T-helper 2 cell treated with Interferon-gamma antibody and Interleukin-4, amounts not matched to agents 5 μg/mL and 100 μg/mL, for 36 hours (primary cell): ENCODE results near the gene ZRSR2.

Experiments
- DNase-seq: peaks from one replicate; pipeline ENCODE4 v3.0.0; 2021; ENCODE audit warnings: low spot score
- H3K27ac Mint-ChIP-seq: one replicate; pipeline ENCODE4 v1.8.0; 2021; ENCODE audit warnings: mild to moderate bottlenecking, mixed read lengths
- H3K27me3 Mint-ChIP-seq: one replicate; pipeline ENCODE4 v1.8.0; 2021; ENCODE audit warnings: low read depth, mixed read lengths
- H3K36me3 Mint-ChIP-seq: one replicate; pipeline ENCODE4 v1.8.0; 2021; ENCODE audit warnings: low read depth, mixed read lengths
- H3K4me1 Mint-ChIP-seq: one replicate; pipeline ENCODE4 v1.8.0; 2021; ENCODE audit warnings: low read depth, mixed read lengths
- H3K4me3 Mint-ChIP-seq: one replicate; pipeline ENCODE4 v1.8.0; 2022; ENCODE audit warnings: mild to moderate bottlenecking, moderate library complexity, mixed read lengths
- H3K9me3 Mint-ChIP-seq: one replicate; pipeline ENCODE4 v1.8.0; 2021; ENCODE audit warnings: mixed read lengths

The ZRSR2 gene

GRCh38 chrX:15853586-15854079 lies 63.3 kb downstream of the ZRSR2 start:
- Mint-ChIP-seq H3K27me3 (peaks cover 2% of the 10 kb centered on the region), H3K36me3 (peaks cover 18% of the 10 kb centered on the region), H3K4me1 (peaks cover 27% of the 10 kb centered on the region), H3K9me3 (no peaks in the 10 kb centered on the region), H3K4me3 (peak overlapping the region; percentile 79), H3K27ac (peak overlapping the region; percentile 57)
- no peak for DNase-seq

GRCh38 chrX:15854080-15854655 lies 63.9 kb downstream of the ZRSR2 start:
- peaks cover 27% of the 10 kb centered on the region for H3K4me1 Mint-ChIP-seq
- peaks cover 18% of the 10 kb centered on the region for H3K36me3 Mint-ChIP-seq
- H3K27ac Mint-ChIP-seq, result peak overlapping the region; percentile 57
- peaks cover 2% of the 10 kb centered on the region for H3K27me3 Mint-ChIP-seq
- H3K4me3 Mint-ChIP-seq, result peak overlapping the region; percentile 79
- H3K9me3 Mint-ChIP-seq, result no peaks in the 10 kb centered on the region
- DNase-seq, result peak; percentile 32

- DNase-seq, result peak; percentile 90
- peaks cover 14% of the 10 kb centered on the region for H3K36me3 Mint-ChIP-seq
- H3K9me3 Mint-ChIP-seq, result no peaks in the 10 kb centered on the region
- peaks cover 23% of the 10 kb centered on the region for H3K4me1 Mint-ChIP-seq
- H3K27me3 Mint-ChIP-seq, result peaks cover 2% of the 10 kb centered on the region
- H3K4me3 Mint-ChIP-seq, result peak within 1 kb of the TSS; percentile 91
- peak within 1 kb of the TSS; percentile 95 for H3K27ac Mint-ChIP-seq
These were observed 64.7 kb downstream of the ZRSR2 start, which contains the start of gene AP1S2 for GRCh38 chrX:15854712-15855567. TSS of gene AP1S2 (minus strand) at chrX:15854813. CDS start at chrX:15852524, 2,289 bp downstream.

GRCh38 chrX:15855568-15856221 lies 65.4 kb downstream of the ZRSR2 start:
- Mint-ChIP-seq H3K4me3 (peak overlapping the region; percentile 91), H3K4me1 (peaks cover 23% of the 10 kb centered on the region), H3K36me3 (peaks cover 9% of the 10 kb centered on the region), H3K27me3 (peaks cover 2% of the 10 kb centered on the region), H3K27ac (peak overlapping the region; percentile 95), H3K9me3 (no peaks in the 10 kb centered on the region)
- DNase-seq, result no peak

- Mint-ChIP-seq H3K27ac (no peak overlapping the region), H3K4me3 (no peak overlapping the region), H3K27me3 (peaks cover 2% of the 10 kb centered on the region), H3K4me1 (peaks cover 19% of the 10 kb centered on the region), H3K36me3 (peaks cover 4% of the 10 kb centered on the region), H3K9me3 (no peaks in the 10 kb centered on the region)
- no peak for DNase-seq
These were observed 65.9 kb downstream of the ZRSR2 start for GRCh38 chrX:15856222-15856587.

- peaks cover 6% of the 10 kb centered on the region for H3K27me3 Mint-ChIP-seq
- H3K27ac Mint-ChIP-seq, result no peak overlapping the region
- H3K9me3 Mint-ChIP-seq, result no peaks in the 10 kb centered on the region
- H3K4me1 Mint-ChIP-seq, result peaks cover 18% of the 10 kb centered on the region
- no peak overlapping the region for H3K4me3 Mint-ChIP-seq
- DNase-seq, result no peak
- peaks cover 2% of the 10 kb centered on the region for H3K36me3 Mint-ChIP-seq
These were observed 66.4 kb downstream of the ZRSR2 start for GRCh38 chrX:15856636-15857035.

GRCh38 chrX:15858051-15858450 lies 67.8 kb downstream of the ZRSR2 start:
- no peaks in the 10 kb centered on the region for H3K9me3 Mint-ChIP-seq
- peaks cover 6% of the 10 kb centered on the region for H3K27me3 Mint-ChIP-seq
- H3K27ac Mint-ChIP-seq, result no peak overlapping the region
- H3K36me3 Mint-ChIP-seq, result no peaks in the 10 kb centered on the region
- H3K4me1 Mint-ChIP-seq, result peaks cover 12% of the 10 kb centered on the region
- H3K4me3 Mint-ChIP-seq, result no peak overlapping the region
- no peak for DNase-seq

GRCh38 chrX:15860921-15861320 lies 70.6 kb downstream of the ZRSR2 start:
- Mint-ChIP-seq H3K36me3 (no peaks in the 10 kb centered on the region), H3K4me3 (no peak overlapping the region), H3K27ac (no peak overlapping the region), H3K4me1 (peaks cover 3% of the 10 kb centered on the region), H3K27me3 (peaks cover 6% of the 10 kb centered on the region), H3K9me3 (no peaks in the 10 kb centered on the region)
- no peak for DNase-seq

- Mint-ChIP-seq H3K36me3 (no peaks in the 10 kb centered on the region), H3K4me1 (peaks cover 1% of the 10 kb centered on the region), H3K9me3 (no peaks in the 10 kb centered on the region), H3K27ac (no peak overlapping the region), H3K27me3 (peaks cover 4% of the 10 kb centered on the region), H3K4me3 (no peak overlapping the region)
- DNase-seq, result no peak
These were observed 73.7 kb downstream of the ZRSR2 start for GRCh38 chrX:15864023-15864422.

- H3K9me3 Mint-ChIP-seq, result no peaks in the 10 kb centered on the region
- no peaks in the 10 kb centered on the region for H3K36me3 Mint-ChIP-seq
- H3K4me3 Mint-ChIP-seq, result no peak overlapping the region
- H3K27me3 Mint-ChIP-seq, result peaks cover 4% of the 10 kb centered on the region
- no peak overlapping the region for H3K27ac Mint-ChIP-seq
- no peak for DNase-seq
- peaks cover 2% of the 10 kb centered on the region for H3K4me1 Mint-ChIP-seq
These were observed 74.3 kb downstream of the ZRSR2 start for GRCh38 chrX:15864629-15865028.

GRCh38 chrX:15866147-15866546 lies 75.9 kb downstream of the ZRSR2 start:
- peaks cover 2% of the 10 kb centered on the region for H3K4me1 Mint-ChIP-seq
- H3K36me3 Mint-ChIP-seq, result no peaks in the 10 kb centered on the region
- no peaks in the 10 kb centered on the region for H3K9me3 Mint-ChIP-seq
- H3K27me3 Mint-ChIP-seq, result peaks cover 6% of the 10 kb centered on the region
- DNase-seq, result no peak
- no peak overlapping the region for H3K4me3 Mint-ChIP-seq
- no peak overlapping the region for H3K27ac Mint-ChIP-seq

GRCh38 chrX:15869695-15870094 lies 79.4 kb downstream of the ZRSR2 start:
- H3K27me3 Mint-ChIP-seq, result peaks cover 2% of the 10 kb centered on the region
- H3K9me3 Mint-ChIP-seq, result no peaks in the 10 kb centered on the region
- DNase-seq, result no peak
- H3K4me1 Mint-ChIP-seq, result peaks cover 2% of the 10 kb centered on the region
- no peaks in the 10 kb centered on the region for H3K36me3 Mint-ChIP-seq
- no peak overlapping the region for H3K27ac Mint-ChIP-seq
- H3K4me3 Mint-ChIP-seq, result no peak overlapping the region

- Mint-ChIP-seq H3K27me3 (peaks cover 2% of the 10 kb centered on the region), H3K36me3 (no peaks in the 10 kb centered on the region), H3K27ac (no peak overlapping the region), H3K4me1 (peaks cover 2% of the 10 kb centered on the region), H3K4me3 (no peak overlapping the region), H3K9me3 (no peaks in the 10 kb centered on the region)
- no peak for DNase-seq
These were observed 80.0 kb downstream of the ZRSR2 start for GRCh38 chrX:15870310-15870709.
